Hepatocyte (in vitro differentiated cells): Measurements from ENCODE around the gene ATP4A.

ENCODE experiments used
- EZH2 ChIP-seq: fragments of 200-600 bp; sonication (generic); IDR thresholded peaks from 2 replicates; pipeline ENCODE4 v1.6.1; 2016; ENCODE audit warnings: antibody characterized with exemption, mild to moderate bottlenecking, borderline replicate concordance
- EZH2phosphoT487 ChIP-seq: fragments of 200-600 bp; sonication (generic); IDR thresholded peaks from one replicate; pipeline ENCODE4 v1.6.1; 2018; ENCODE audit warnings: antibody characterized with exemption, mild to moderate bottlenecking, low read depth, moderate library complexity; ENCODE audit not compliant: unreplicated experiment, severe bottlenecking
- TF ChIP-seq, protein P1 (sequence below): fragments of 200-600 bp; sonication (generic); IDR thresholded peaks from 2 replicates; pipeline ENCODE4 v1.5.1; 2016; ENCODE audit warnings: antibody characterized with exemption, mild to moderate bottlenecking; ENCODE audit not compliant: poor library complexity

GRCh38 chr19:35539850-35540249, 23.6 kb downstream of the ATP4A start:
- TF ChIP-seq, protein P1, sequence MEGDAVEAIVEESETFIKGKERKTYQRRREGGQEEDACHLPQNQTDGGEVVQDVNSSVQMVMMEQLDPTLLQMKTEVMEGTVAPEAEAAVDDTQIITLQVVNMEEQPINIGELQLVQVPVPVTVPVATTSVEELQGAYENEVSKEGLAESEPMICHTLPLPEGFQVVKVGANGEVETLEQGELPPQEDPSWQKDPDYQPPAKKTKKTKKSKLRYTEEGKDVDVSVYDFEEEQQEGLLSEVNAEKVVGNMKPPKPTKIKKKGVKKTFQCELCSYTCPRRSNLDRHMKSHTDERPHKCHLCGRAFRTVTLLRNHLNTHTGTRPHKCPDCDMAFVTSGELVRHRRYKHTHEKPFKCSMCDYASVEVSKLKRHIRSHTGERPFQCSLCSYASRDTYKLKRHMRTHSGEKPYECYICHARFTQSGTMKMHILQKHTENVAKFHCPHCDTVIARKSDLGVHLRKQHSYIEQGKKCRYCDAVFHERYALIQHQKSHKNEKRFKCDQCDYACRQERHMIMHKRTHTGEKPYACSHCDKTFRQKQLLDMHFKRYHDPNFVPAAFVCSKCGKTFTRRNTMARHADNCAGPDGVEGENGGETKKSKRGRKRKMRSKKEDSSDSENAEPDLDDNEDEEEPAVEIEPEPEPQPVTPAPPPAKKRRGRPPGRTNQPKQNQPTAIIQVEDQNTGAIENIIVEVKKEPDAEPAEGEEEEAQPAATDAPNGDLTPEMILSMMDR, result no peak
- TF ChIP-seq EZH2 (no peak), EZH2phosphoT487 (no peak)
